HG03135 (cell line): Measurements from ENCODE around the gene TPMT.
"Not testable (repeated sequence)": the region's sequence is repeated elsewhere in the genome, so short reads cannot be mapped to it uniquely, and the experiment has no call there.

Source experiments
- ATAC-seq: cut with Tn5 transposase; IDR thresholded peaks from one replicate; pipeline ENCODE4 v1.9.1; 2021; ENCODE audit warnings: mild to moderate bottlenecking, moderate library complexity; ENCODE audit not compliant: unreplicated experiment

TPMT gene

DNA sequence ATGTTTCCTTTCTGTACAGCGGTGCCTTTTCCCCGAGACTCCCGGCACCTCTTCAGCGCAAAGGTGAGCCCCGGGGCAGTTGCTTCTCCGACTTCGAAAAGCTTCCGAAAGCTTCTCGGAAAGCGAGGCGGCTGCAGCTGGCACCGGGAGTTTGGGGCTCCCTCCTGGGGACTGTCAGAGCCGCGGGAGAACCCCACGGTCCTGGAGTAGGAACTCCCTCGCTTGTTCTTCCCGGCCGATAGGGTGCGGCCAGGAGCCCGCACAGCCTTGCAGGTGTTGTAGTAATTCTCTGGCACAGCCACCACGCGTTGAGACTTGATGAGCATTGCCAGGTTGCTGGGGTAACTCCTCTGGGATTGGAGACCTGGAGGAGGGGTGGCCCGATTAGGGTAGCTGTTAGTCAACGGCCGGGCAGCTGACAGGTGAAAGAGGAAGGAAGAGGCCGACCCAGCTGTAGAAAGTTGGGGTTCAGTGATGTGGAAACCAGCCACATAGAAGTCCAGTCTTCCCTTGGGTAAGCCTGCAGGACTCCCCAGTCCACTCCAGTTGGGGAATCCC, 1.1 kb upstream of the TPMT start:
- ATAC-seq: peak; percentile 36

DNA sequence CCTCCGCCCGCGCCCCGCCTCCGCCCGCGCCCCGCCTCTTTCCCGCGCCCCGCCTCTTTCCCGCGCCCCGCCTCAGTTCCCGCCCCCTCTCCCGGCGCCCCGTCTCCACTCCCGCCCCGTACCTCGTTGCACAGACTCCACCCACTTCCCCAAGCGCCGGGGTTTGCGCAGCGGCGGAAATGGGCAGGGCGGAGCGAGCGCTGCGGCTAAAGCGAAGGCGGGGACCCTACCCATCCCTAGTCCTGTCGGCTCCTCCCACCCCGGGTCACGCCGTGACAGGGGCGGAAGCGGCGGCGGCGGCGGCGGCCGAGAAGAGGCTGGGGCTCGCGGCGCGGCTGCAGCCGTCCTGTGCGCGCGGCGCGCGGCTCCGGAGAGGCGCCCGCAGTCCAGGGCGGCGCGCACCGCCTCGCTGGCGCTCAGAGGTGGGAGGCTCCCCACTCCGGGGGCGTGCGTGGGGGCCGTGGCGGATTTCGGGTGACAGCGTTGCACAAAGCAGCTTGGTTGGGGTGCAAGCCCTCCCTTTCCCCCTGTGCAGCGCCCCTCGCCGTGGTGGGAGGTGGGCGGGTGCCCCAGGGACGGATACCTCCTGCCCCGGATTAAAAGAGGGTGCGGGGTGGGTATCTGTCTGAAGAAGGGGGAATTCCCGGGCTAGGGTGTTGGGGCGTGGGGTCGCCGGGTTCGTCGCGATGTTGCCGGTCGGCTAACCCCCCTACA, 430 bp upstream of the TPMT start, which contains the start of gene KDM1B:
KDM1B (plus strand) TSS at position 273 of the 714 bp plus-strand sequence. CDS start 4,474 bp downstream, outside the sequence.
- peak; percentile 93 for ATAC-seq

DNA sequence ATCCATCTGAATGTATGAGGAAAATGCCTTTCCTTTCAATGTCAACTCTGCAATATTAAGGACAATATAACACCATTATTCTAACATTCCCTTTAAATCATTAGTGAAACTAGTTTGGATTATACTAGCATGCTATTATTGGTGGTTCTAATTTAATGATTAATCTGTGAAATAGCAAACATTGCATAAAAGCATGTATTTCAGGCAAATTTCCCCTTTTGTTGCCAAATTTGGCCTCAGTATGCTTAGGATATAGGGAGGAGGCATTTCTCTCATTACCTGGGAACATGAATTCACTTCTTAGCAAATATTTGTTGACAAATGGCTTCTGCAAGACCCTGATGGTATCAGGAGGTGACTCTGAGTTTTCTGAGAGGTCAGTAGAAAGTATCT, 1.6 kb downstream of the TPMT start:
- ATAC-seq: no peak

DNA sequence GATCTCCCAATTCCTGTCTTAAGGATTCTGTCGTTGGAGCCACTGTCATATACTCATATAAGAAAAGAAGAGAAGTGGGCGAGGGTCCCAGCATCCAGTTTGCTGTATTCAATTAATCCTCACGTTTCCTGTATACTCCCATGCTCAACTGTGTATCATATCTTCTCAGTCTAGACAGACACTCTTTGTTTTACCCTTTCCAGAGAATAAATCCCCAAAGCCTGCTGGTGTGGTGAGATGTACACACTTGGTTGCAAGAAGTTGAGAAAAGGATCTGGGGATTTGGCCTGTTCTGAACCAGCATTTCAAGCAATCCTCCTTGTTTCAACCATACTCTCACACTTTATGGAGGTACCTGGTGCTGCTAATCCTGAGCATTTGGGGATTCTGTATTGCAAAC, 3.1 kb downstream of the TPMT start:
- no peak for ATAC-seq

DNA sequence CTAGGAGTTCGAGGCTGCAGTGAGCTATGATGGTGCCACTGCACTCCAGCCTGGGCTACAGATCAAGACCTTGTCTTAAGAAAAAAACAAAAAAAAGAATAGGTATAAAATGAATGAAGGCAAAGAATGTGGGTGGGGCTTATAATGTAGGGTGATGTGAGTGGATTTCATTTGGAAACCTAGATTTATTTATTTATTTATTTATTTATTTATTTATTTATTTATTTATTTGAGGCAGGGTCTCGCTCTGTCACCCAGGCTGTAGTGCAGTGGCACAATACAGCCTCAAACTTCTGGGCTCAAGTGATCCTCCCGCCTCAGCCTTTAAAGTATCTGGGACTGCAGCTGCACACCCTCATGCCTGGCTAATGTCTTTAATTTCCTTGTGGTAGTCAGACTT, 3.5 kb downstream of the TPMT start:
- ATAC-seq: not testable (repeated sequence)

DNA sequence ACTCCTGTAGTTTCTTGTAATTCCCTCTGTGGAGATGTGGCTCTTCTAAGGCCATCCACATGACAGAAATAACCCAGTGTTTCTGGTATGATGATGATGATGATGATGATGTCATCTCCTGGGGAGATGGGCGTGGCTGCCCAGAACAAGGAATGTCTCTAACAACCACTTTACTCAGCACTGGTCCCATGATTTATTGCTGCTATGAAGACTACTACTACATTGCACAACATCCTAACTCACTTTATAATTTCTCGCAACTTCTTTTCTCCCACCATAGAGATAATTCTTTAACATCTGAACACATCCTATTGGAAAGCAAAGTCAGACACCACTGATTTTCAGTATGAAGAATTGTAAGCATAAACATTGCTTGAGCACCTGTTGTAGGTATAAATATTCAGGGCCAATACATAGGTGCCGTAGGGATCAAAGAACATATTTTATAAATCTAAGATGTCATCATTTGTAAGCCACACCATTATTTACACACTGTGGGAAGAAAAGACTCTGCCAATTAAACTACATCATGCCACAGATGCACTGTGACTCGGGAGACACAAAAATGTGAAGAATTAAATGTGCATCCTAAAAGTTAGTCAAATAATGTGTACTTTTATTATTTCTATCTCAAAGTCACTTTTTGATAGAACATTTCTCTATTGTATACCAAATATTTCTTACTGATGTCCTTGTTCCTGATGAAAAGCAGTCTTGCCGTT, 6.4 kb downstream of the TPMT start:
- ATAC-seq: no peak

DNA sequence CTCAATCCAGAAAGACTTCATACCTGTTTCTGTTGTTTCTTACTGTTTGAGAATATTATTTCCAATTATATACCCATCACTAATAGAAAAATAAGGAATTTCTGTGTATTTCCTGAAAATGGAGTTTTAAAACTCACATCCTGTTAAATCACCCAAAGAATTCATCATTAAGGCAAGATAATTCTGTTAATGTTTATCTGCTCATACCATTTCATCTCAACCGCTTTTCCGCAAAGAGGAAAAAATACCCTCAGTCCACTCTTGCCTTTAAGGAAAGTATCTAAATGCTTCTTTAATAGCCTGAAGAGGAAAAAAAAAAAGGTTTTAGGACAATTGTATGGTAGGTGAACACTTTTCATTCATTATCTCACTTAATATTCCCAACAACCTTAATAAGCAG, 7.3 kb downstream of the TPMT start:
- no peak for ATAC-seq

DNA sequence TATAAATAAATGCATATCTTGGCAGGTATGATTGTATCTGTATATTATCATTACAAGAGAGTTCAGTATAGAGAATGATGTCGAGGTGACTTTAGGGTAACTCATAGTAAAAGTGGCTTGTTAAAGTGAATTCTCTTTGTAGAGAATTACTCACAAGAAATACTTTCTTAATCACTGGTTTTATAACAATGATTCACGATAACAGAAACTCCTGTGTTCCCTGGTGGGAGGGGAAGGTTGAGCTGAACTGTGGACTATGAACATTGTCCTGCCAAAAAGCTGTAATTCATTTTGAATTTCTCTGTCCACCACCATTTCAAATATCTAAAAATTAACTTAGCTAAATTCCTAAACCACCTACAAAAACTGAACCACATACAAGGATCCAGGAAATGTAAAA, 7.7 kb downstream of the TPMT start:
- no peak for ATAC-seq

DNA sequence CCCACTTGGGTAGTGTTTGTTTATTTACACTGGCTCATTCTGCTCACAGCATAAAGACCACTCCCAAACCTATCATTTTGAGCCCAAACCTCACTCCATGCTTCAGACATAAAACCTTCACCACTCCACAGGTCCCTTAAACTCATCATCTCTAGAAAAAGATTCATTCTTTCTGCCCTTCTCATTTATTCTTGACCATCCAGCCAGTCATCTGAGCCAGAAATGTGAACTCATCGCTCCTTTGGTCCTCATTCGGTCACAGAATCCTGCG, 12.4 kb downstream of the TPMT start:
- no peak for ATAC-seq

DNA sequence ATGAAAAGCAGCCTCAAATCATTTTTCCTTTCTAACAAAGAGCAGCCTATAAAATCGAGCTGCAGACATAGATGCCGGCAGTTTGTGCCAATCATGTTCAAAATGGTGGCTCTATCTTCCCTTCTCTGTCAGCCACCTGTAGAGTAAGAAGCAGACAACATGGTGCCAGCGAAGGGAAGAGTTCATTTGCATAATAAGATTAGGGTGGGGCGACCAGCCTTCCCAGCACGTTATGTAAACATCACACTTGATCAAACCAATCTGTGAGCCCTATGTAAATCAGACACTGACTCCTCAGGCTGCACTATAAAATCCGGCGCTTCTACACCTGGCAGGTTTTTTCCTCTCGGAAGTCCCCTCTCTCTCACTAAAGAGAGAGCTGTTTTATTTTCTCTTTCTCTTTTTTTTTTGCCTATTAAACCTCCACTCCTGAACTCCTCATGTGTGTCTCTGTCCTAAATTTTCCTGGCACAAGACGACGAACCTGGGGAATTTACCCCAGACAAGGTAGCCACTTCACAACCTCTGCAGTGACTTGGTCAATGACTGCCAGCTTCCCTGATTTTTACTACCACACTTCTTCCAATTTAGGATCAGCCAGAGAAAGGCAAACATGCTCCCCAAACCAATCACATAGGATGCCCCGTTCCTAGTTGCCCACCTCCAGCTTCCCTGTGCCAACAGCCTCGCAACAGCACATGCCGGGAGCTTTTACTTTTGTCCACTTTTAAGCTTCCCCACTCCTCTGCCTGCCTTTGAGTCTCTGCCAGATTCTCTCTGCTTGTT, 12.9 kb downstream of the TPMT start:
- no peak for ATAC-seq

DNA sequence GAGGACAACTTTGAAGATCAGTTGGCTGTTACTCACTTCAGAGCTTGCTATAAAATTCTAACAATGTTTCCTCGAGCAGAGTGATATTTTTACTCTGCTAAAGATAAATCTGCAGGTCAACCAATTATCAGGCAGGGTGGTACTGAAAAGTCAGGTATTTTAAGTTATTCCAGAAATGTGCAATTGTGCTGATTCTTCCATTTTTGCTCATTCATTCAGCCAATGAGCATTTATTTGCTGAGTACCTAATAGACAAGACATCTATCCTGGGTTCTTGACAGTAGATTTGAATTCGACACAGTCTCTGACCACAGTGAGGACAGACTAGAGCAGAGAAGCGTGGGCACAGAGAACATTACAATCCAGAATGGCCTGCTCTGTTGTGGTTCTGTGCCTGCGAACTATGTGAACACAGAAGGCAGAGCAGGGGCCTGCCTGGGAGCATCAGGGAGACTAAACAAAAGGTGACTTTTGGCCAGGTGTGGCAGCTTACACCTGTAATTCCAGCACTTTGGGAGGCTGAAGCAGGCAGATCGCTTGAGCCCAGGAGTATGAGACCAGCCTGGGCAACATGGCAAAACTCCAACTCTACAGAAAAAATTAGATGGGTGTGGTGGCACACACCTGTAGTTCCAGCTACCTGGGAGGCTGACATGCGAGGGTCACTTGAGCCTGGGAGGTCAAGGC, 14.8 kb downstream of the TPMT start:
- ATAC-seq: no peak

DNA sequence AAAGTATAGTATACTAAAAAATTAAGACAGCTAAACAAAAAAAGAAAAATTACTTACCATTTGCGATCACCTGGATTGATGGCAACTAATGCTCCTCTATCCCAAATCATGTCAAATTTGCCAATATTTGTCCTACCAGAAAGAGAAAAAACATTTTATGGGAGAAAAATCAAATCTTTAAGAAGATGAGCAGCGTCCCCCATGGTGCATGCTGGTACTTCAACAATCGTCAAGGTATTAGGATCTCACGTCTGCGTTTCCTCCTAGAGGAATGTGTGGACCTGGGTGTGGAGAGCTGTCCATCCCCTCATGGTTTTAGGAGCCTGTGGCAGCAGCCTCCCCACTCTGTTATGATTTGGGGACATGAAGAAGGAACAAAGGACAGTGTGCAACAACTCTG, 16.0 kb downstream of the TPMT start:
- ATAC-seq: no peak

DNA sequence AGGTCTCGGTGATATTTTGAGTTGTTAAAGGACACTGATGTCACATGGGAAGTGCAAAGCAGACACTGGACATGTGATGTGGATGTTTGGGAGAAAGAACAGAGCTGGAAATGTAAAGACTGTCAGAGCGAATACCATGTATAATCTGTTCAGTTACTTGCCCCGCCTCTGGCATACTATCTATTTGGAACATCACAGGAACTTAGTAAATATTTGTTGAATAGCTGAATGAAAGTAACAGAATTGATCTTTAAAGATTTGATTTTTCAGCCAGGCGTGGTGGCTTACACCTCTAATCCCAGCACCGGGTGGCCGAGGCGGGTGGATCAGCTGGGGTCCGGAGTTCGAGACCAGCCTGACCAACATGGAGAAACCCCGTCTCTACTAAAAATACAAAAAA, 18.6 kb downstream of the TPMT start:
- ATAC-seq: no peak

DNA sequence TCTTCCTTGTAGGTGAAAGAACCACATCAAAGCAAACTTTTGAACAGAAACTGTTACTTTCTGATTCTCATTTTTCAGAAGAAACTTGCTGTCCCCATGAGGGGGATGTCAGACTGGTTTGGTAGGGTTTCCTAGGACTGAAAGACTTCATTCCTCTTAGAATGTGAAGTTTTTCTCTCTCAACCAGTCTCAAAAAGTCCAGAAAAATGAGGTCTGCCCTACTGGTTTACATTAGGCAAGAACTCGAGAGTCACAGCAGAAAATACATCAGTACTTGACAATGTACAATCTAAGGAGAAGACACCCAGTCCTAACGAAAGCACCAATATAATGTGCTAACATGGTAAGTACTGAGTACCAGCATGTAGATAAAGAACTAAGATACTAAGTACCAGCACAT, 19.7 kb downstream of the TPMT start:
- no peak for ATAC-seq

DNA sequence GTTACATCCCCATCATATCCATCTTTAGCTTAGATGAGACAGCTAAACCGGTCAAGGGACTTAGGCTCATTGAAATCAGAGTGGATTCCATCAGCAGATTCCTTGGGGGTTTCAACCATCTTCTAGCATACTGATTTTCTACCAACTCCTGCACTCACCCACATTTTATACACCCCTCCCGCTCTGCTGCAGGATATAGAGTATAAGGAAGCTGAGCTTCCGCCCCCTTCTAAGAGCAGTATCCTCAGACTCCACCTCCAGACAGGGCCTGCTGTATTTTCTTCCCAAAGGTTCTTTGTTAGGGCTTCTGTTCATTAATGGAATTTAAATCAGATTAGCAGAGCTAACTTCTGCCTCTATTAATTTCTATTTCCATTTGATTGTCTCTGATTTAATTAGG, 22.5 kb downstream of the TPMT start:
- ATAC-seq: no peak

DNA sequence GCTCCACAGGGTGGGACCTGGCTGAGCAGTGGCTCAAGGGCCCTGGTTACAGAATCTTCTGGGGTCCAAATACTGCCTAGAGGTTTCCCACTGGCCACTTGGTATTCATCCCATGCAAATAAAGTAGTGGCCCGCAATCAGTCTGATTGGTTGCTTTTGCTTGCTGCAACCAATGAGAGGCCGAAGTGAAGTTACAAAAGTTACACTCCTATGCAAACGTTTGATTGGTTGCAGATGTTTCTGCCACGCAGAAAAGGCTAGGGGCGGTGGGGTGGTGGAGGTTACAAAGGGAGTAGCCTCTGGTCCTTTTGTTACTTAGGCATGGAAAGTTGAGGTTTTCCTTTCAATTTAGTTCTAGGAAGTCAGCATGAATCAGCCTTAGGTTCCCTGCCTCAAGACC, 28.8 kb downstream of the TPMT start:
- no peak for ATAC-seq

DNA sequence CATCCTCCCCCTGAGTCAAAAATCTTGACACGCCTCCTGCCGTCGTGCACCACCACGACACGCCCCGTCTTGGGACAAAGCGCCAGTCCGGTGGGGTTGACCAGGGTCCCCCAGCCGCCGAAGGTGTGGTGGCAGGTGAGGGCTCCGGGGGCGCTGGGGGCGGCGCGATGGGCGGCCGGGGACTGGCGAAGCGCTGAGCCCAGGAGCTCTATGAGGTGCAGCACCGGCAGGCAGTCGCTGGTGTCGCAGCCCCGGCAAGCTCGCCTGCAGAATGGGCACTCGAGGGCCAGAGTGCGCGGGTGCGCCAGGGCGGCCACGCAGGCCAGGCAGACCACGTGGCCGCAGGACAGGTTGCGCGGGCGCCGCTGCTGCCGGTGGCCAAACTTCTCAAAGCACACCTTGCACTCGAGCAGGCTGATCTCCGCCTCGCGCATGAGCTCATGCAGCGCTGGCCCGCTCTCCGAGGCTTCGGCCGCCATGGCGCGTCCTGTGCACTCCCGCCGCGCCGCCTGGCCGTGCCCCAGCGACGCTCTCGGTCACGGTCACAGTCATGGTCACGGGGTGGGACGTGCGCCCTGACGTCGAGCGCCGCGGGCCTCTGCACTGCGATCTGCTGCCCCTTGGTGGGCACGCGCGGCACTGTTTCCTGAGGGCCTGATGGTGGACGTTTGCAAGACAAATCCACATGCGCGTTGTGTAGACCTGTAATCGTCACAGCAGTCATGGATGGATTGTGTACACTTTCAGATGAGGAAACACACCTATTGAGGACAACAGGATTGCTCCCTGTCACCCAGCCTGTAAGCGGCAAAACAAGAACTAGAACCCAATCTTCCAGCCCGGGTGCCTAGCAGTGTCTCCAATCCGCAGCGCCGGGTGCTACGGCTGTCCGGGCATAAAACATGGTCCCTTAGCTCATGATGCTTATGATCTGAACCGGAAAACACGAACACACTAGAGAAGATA, 32.5 kb downstream of the TPMT start, which contains the start of gene NHLRC1:
NHLRC1 (minus strand) TSS at position 550 of the 966 bp plus-strand sequence; CDS start at position 479, 71 bp downstream.
- peak; percentile 100 for ATAC-seq

DNA sequence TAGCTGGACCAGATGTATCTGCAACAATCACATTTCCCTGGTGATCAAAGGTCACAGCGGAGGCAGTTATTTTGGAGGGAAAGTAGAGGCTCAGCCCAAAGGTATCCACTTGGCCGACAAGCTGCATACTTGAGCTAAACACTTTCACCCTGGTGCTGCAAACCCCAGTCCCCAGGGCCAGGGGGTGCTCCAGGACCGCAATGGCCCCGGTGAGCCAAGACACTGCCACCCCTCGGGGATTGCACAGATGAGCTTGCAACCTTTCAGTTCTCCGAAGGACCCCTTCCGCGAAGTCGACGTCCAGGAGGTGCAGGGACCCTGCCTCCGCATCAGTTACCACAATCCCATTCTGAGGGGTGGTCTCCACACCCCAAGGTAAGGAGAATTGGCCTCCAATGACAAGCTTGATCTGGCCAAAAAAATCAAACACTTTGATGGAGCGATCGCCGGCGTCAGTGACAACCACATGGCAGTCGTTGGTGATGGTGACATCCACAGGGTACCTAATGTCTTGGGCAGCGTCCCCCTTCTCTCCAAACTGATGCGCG, 33.2 kb downstream of the TPMT start:
- no peak for ATAC-seq

DNA sequence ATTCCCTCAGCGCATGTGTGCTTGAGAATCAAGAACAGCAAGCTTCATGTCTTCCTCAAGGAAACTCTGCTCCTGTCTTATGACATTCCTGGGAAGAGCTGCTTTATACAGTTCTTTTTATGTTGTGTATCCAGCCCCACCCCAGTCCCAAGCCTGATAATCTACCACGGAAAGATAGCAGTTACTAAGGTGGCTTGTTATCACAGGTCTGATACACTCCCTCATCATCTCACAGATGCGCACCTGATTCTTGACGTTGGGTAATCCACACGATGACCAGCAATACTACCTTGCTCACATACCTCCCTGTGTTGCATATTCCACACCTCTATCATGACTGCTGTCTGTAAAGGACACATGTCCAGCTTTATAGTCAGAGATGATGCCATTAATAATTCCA, 35.6 kb downstream of the TPMT start:
- no peak for ATAC-seq

DNA sequence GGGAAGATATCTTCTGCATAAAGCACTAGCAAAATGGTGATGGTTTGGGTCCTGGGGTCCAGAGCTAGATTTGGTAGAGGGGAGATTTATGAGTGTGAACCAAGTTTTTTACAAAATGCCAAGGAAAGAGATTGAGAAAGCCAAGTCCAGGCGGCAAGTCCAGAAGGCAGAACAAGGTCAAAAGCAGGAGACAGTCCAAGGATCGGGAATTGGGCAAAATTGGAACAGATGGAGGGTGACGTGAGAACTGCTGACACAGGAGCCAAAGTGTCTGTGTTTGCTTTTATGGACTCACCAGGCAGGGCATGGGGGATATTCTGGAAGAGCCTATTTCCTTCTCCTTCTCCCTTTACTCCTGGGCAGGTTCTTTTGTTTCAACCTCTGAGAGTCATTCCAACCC, 36.5 kb downstream of the TPMT start:
- no peak for ATAC-seq
